ENCODE results near the gene GATAD2A. TPM values are rescaled to one million over a fixed set of nuclear protein-coding genes. Genes with fewer than 3 reads are reported as not detected.
A peak's percentile ranks its signal among the peaks of the same experiment; 100 is the strongest.

Gene GATAD2A
- total and polyA plus RNA-seq, 9 of the 15 experiments (the other 6 are each of a cell fraction or from before 2014, with no cell fraction given): 2.4 to 226 (median 44.2) TPM

DNA sequence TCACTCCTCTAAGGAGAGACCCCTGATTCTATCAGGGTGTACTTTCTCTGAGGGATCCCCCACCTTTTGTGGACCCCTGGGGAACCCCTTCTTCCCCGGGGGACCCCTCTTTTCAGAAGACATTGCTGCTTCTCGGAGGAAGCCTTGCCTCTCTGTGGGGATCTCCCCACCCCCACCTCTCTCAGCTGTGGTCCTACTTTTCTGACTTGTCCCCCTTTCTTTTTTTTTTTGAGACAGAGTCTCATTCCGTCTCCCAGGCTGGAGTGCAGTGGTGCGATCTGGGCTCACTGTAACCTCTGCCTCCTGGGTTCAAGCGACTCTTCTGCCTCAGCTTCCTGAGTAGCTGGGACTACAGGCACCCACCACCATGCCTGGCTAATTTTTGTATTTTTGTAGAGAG, 18.4 kb upstream of the GATAD2A start:
- H3K79me2 ChIP-seq (ENCODE audit: control insufficient read depth, insufficient read depth, low read length): peaks cover 74% of the 10 kb centered on the region
- H3K4me3 ChIP-seq: peak overlapping the region; percentile 96
- peak overlapping the region; percentile 95 to 98; a peak in 3 of 4 replicates for H3K9ac ChIP-seq (ENCODE audit: insufficient read depth in 1 of 2, low read depth in 2 of 2, low read length in 2 of 2)
- H3K36me3 ChIP-seq (ENCODE audit: control insufficient read depth, insufficient read depth, low read length): peaks cover 19% of the 10 kb centered on the region; the same call in 2 of the 3 replicates
- DNase-seq (ENCODE audit: extremely low read depth in 1 of 4, low spot score in 3 of 4) (no peak), FAIRE-seq (no peak), ATAC-seq (no peak)
- H4K20me1 ChIP-seq (replicated peaks; ENCODE audit: control insufficient read depth, insufficient read depth, low read length): no peaks in the 10 kb centered on the region
- BruUV-seq (replicated peaks): no TSS peak
- 12% methylated on average over 5 of the region's 5 CpGs for WGBS (ENCODE audit: insufficient coverage, low coverage, missing lambda C conversion rate)
- H3K27ac ChIP-seq (ENCODE audit: extremely low read depth, low read depth, low read length): peak overlapping the region; percentile 97
- H3K27me3 ChIP-seq (ENCODE audit: control insufficient read depth in 2 of 2, insufficient read depth in 2 of 2, low read length in 2 of 2): no peaks in the 10 kb centered on the region
- TF ChIP-seq ARID2 (IDR thresholded peaks at IDR 0.05): peak; percentile 29; the same call in 1 of the 2 replicates
- no peak for TF ChIP-seq CBFB (CRISPR knock-in tag; IDR thresholded peaks at IDR 0.05)
- H3K9me3 ChIP-seq (replicated peaks; ENCODE audit: control insufficient read depth, insufficient read depth, low read depth, low read length): no peaks in the 10 kb centered on the region
- H2AFZ ChIP-seq (ENCODE audit: low read depth, low read length): no peak overlapping the region
- in situ Hi-C loops (cut with MboI): no loop called here
- CTCF ChIA-PET (ENCODE audit: low intra/inter-chr PET ratio): no interaction called here
- H3K9me1 ChIP-seq (ENCODE audit: control insufficient read depth, insufficient read depth, low read length): no peaks in the 10 kb centered on the region
- intact Hi-C loops (cut with micrococcal nuclease): loop anchor here (5.0 kb wide), 1 partner anchor 100 kb away; no protein-coding TSS in a partner anchor
- peak overlapping the region; percentile 81 for H3K4me2 ChIP-seq (ENCODE audit: insufficient read depth, low read length)
- POLR2A ChIA-PET: interaction anchor here (0.6 kb wide), 1 partner anchor 70 kb away, joined by 4 read pairs; no protein-coding TSS in a partner anchor
- H3K4me1 ChIP-seq (replicated peaks in 1 of 2; ENCODE audit: control insufficient read depth in 2 of 2, insufficient read depth in 2 of 2, low read length in 2 of 2): peaks cover 28 to 37% of the 10 kb centered on the region in 2 experiments; a peak in 4 of 5 replicates

GRCh38 chr19:19388568-19389555, 16.6 kb upstream of the GATAD2A start:
- Histone ChIP-seq H3K79me2 (ENCODE audit: control insufficient read depth, insufficient read depth, low read length) (peaks cover 91% of the 10 kb centered on the region), H3K9me3 (replicated peaks; ENCODE audit: control insufficient read depth, insufficient read depth, low read depth, low read length) (no peaks in the 10 kb centered on the region), H3K4me2 (ENCODE audit: insufficient read depth, low read length) (peak overlapping the region; percentile 81), H4K20me1 (replicated peaks; ENCODE audit: control insufficient read depth, insufficient read depth, low read length) (no peaks in the 10 kb centered on the region), H3K4me3 (peak overlapping the region; percentile 96), H3K9me1 (ENCODE audit: control insufficient read depth, insufficient read depth, low read length) (no peaks in the 10 kb centered on the region), H3K27ac (ENCODE audit: extremely low read depth, low read depth, low read length) (peak overlapping the region; percentile 80), H3K36me3 (ENCODE audit: control insufficient read depth, insufficient read depth, low read length) (peaks cover 21% of the 10 kb centered on the region; the same call in 2 of the 3 replicates), H3K9ac (ENCODE audit: insufficient read depth in 1 of 2, low read depth in 2 of 2, low read length in 2 of 2) (peak overlapping the region; percentile 90 to 95), H3K4me1 (replicated peaks in 1 of 2; ENCODE audit: control insufficient read depth in 2 of 2, insufficient read depth in 2 of 2, low read length in 2 of 2) (peaks cover 29 to 40% of the 10 kb centered on the region in 2 experiments), H2AFZ (ENCODE audit: low read depth, low read length) (peak overlapping the region; percentile 58), H3K27me3 (ENCODE audit: control insufficient read depth in 2 of 2, insufficient read depth in 2 of 2, low read length in 2 of 2) (no peaks in the 10 kb centered on the region)
- 5% methylated on average over 13 of the region's 13 CpGs for whole genome bisulfite sequencing (ENCODE audit: insufficient coverage, low coverage, missing lambda C conversion rate)
- intact Hi-C loops (cut with micrococcal nuclease) (loop anchor here (5.0 kb wide), 1 partner anchor 98 kb away; no protein-coding TSS in a partner anchor), in situ Hi-C loops (cut with MboI) (no loop called here)
- ATAC-seq (peak; percentile 14; the same call in 2 of the 3 replicates), FAIRE-seq (peak; percentile 83), DNase-seq (ENCODE audit: extremely low read depth in 1 of 4, low spot score in 3 of 4) (peak in 2 of 4 experiments; percentile 49 to 76)
- POLR2A ChIA-PET: interaction anchor here (0.6 to 2.5 kb wide), 10 partner anchors 9 to 118 kb away, joined by 3 to 24 read pairs (median 3); partner anchors contain the start of gene GATAD2A
- TSS peak; percentile 28 for BruUV-seq (replicated peaks)
- CTCF ChIA-PET (ENCODE audit: low intra/inter-chr PET ratio): no interaction called here
- TF ChIP-seq DPF2 (IDR thresholded peaks at IDR 0.05) (peak; percentile 67; the same call in 1 of the 2 replicates), ELF4 (CRISPR knock-in tag; IDR thresholded peaks at IDR 0.05) (0 out of 2 replicates have a peak, but pooled peaks have one; percentile 9)
- TF ChIP-seq, protein P1, sequence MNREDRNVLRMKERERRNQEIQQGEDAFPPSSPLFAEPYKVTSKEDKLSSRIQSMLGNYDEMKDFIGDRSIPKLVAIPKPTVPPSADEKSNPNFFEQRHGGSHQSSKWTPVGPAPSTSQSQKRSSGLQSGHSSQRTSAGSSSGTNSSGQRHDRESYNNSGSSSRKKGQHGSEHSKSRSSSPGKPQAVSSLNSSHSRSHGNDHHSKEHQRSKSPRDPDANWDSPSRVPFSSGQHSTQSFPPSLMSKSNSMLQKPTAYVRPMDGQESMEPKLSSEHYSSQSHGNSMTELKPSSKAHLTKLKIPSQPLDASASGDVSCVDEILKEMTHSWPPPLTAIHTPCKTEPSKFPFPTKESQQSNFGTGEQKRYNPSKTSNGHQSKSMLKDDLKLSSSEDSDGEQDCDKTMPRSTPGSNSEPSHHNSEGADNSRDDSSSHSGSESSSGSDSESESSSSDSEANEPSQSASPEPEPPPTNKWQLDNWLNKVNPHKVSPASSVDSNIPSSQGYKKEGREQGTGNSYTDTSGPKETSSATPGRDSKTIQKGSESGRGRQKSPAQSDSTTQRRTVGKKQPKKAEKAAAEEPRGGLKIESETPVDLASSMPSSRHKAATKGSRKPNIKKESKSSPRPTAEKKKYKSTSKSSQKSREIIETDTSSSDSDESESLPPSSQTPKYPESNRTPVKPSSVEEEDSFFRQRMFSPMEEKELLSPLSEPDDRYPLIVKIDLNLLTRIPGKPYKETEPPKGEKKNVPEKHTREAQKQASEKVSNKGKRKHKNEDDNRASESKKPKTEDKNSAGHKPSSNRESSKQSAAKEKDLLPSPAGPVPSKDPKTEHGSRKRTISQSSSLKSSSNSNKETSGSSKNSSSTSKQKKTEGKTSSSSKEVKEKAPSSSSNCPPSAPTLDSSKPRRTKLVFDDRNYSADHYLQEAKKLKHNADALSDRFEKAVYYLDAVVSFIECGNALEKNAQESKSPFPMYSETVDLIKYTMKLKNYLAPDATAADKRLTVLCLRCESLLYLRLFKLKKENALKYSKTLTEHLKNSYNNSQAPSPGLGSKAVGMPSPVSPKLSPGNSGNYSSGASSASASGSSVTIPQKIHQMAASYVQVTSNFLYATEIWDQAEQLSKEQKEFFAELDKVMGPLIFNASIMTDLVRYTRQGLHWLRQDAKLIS (CRISPR knock-in tag; IDR thresholded peaks at IDR 0.05): 0 out of 2 replicates have a peak, but pooled peaks have one; percentile 74
- TF ChIP-seq, protein P2, sequence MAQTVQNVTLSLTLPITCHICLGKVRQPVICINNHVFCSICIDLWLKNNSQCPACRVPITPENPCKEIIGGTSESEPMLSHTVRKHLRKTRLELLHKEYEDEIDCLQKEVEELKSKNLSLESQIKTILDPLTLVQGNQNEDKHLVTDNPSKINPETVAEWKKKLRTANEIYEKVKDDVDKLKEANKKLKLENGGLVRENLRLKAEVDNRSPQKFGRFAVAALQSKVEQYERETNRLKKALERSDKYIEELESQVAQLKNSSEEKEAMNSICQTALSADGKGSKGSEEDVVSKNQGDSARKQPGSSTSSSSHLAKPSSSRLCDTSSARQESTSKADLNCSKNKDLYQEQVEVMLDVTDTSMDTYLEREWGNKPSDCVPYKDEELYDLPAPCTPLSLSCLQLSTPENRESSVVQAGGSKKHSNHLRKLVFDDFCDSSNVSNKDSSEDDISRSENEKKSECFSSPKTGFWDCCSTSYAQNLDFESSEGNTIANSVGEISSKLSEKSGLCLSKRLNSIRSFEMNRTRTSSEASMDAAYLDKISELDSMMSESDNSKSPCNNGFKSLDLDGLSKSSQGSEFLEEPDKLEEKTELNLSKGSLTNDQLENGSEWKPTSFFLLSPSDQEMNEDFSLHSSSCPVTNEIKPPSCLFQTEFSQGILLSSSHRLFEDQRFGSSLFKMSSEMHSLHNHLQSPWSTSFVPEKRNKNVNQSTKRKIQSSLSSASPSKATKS (CRISPR knock-in tag; IDR thresholded peaks at IDR 0.05): no peak
